Measurements from ENCODE around the gene FBXW10. TPM values are rescaled to one million over a fixed set of nuclear protein-coding genes. Genes with fewer than 3 reads are reported as not detected.
"Not testable (repeated sequence)": the region's sequence is repeated elsewhere in the genome, so short reads cannot be mapped to it uniquely, and the experiment has no call there.

Gene FBXW10, protein sequence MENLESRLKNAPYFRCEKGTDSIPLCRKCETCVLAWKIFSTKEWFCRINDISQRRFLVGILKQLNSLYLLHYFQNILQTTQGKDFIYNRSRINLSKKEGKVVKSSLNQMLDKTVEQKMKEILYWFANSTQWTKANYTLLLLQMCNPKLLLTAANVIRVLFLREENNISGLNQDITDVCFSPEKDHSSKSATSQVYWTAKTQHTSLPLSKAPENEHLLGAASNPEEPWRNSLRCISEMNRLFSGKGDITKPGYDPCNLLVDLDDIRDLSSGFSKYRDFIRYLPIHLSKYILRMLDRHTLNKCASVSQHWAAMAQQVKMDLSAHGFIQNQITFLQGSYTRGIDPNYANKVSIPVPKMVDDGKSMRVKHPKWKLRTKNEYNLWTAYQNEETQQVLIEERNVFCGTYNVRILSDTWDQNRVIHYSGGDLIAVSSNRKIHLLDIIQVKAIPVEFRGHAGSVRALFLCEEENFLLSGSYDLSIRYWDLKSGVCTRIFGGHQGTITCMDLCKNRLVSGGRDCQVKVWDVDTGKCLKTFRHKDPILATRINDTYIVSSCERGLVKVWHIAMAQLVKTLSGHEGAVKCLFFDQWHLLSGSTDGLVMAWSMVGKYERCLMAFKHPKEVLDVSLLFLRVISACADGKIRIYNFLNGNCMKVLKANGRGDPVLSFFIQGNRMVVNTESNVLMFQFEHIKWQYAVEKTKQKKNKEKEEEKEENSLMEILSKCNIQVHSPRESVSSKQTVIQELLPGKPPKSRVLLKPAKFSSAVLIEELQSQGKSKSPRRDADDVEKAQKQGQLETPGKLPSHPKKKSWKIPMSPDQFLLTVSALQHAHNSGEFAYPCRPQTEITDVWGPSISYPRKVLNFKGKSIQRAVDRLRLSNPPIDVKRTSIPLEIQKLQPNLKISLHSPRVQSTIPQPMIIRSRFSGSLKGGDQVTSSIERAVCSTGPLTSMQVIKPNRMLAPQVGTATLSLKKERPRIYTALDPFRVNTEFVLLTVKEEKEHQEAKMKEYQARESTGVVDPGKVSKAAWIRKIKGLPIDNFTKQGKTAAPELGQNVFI
- 1 to 10 TPM in 1 of 4 donors, under 1 TPM in 3; 0.46 to 1.0 (median 0.61) TPM for polyA plus RNA-seq (ENCODE audit: insufficient read length in 4 of 4)

DNA sequence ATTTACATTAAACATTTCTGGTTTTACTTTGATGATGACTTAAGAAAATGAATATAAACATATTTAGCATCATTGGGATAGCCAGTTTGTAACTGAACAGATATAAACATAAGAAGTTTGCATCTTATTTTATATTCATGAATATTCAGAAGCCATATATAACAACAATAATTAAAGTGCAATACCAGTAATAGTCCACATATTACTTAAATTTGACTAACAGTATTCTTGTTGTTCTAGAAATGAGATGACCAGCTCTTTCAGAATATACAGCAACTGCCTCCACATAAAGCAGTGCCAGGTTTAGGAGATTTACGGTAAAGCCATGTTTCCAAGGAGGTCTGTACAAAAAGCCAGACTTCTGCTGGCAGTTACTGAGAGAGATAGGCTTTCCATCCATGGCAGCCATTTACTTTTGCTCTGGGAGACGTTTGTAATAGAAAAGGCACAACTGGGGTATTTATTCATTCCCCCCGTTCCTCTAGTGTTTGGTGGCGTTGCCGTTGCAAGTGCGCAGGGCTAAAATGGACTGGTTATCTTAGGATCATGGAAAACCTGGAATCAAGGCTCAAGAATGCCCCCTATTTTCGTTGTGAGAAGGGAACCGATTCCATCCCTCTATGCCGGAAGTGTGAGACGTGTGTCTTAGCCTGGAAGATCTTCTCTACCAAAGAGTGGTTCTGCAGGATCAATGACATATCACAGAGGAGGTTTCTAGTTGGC, at the start of gene FBXW10:
Gene FBXW10, plus strand, starts transcription at position 356 of the 723 bp plus-strand sequence. Its CDS starts 191 bp downstream, at position 547.
- DNase-seq (ENCODE audit: low read depth in 4 of 4, low spot score in 3 of 4): not testable (repeated sequence)

DNA sequence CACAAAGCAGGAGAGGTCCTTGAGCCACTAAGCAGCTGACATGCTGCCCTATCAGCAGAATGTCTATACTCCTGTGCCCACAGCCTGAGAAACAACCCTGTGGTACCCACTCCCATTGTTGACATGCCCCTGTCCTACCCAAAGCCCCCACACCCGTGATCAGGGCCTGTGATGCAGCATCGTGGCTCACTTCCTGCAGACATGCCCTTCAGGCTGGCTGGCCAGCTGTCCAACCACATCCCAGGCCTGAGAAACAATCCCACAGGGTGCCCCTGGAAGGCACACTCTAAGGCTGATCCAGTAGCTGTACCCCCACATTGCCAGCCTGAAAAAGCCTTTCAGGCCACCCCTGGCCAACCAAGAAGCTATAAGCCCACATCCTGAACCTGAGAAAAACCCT, 48.7 kb upstream of the FBXW10 start:
- not testable (repeated sequence) for DNase-seq (ENCODE audit: low read depth in 4 of 4, low spot score in 3 of 4)

- not testable (repeated sequence) for DNase-seq (ENCODE audit: low read depth in 4 of 4, low spot score in 3 of 4)
Observed at GRCh38 chr17:18698473-18699103, 45.3 kb upstream of the FBXW10 start.

DNA sequence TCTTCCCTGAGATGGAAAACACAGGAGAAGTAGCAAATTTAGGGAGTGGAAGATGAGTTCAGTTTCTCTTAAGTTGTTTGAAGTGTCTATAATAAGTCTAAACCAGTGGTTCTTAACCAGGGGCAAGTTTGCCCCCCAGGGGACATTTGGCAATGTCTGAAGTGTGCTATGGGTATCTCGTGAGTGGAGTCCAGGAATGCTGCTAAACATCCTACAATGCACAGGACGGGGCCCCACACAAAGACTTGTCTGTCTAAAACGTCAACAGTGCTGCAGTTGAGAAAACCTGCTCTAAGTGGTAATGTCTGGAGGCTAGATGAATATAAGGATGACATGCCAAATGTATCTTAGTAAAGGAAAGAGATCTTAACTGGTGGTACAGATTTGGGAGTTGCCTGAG, 37.9 kb upstream of the FBXW10 start:
- not testable (repeated sequence) for DNase-seq (ENCODE audit: low read depth in 4 of 4, low spot score in 3 of 4)

- DNase-seq (ENCODE audit: low read depth in 4 of 4, low spot score in 3 of 4): not testable (repeated sequence)
Observed at GRCh38 chr17:18708215-18708614, 35.6 kb upstream of the FBXW10 start.

DNA sequence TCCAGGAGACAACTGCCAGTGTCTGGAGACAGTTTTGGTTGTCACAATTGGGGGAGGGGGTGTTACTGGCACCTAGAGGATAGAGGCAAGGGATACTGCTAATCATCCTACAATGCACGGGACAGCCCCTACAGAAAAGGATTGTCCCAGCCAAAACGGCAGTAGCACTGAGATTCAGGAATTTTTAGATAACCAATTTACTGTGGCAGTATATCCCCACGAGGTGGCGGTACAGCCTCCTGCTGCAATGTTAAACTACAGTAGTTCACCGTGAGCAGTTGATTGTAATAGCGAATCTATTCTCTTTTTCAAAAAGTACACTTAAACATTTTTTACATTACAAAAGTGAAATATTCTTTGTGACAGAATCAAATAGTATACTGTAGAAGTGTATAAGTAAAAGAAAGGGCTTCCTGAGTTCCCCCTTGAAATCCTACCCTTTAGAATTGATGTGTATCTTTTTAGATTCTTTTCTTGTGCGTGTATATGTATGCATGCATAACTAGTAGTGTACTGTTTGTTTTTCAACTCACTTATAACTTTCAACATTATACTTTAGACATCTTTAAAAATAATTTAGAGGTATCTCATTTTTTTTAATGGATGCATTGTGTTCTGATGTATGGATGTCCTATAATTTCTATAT, 31.4 kb upstream of the FBXW10 start:
- DNase-seq (ENCODE audit: low read depth in 4 of 4, low spot score in 3 of 4): peak in 1 of 4 donors; percentile 39

GRCh38 chr17:18718643-18719427, 25.0 kb upstream of the FBXW10 start:
- DNase-seq (ENCODE audit: low read depth in 4 of 4, low spot score in 3 of 4): not testable (repeated sequence)

GRCh38 chr17:18719428-18720110, 24.3 kb upstream of the FBXW10 start:
- not testable (repeated sequence) for DNase-seq (ENCODE audit: low read depth in 4 of 4, low spot score in 3 of 4)

DNA sequence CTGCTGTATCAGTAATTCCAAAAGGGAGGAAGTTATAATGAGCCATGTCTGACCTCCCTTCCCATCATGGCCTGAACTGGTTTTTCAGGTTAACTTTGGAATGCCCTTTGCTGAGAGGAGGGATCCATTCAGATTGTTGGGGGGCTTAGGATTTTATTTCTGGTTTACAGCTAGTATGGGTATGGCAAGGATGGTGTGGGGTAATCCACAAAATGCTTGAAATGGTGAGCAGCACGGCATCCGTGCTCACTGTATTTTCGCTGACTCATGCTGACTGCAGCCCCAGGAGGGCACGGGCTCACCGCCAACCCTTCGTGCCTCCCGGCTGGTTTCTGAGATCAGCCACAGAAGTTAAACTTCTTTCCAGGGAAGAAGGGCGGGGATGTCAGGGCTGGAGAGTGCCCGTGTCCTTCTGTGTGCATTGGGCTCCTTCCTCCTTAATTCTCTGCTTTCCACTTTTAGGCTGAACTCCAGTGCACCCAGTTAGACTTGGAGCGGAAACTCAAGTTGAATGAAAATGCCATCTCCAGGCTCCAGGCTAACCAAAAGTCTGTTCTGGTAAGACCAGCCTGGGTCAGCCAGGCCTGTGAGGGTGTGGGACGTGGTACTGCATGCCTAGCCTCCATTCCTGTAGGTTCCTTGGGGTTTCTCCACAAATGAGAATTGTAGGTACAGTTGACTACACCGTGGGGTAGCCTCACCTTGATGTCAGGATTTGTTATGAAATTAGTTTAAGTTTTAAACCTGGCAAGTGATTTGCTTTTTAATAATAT, 21.9 kb upstream of the FBXW10 start:
- DNase-seq (ENCODE audit: low read depth in 4 of 4, low spot score in 3 of 4): not testable (repeated sequence)

GRCh38 chr17:18722612-18723011, 21.2 kb upstream of the FBXW10 start:
- not testable (repeated sequence) for DNase-seq (ENCODE audit: low read depth in 4 of 4, low spot score in 3 of 4)

DNA sequence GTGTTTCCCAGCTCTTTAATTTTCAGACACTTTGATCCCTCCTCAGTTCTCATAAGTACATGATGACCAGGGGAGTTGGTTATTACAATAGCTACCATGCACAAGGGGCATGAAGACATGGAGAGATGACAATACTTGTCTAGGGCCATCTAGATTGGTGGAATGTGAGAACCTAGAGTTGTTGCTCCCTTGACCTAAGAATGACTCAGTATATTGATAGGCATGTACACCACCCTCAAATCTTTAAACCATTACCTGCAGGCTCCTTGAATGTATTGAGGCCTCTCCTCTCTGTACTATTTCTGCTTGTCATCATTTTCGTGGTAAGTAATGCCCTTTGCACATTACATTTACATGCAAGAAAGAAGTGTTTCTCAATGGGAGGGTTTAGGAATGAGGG, 20.3 kb upstream of the FBXW10 start:
- DNase-seq (ENCODE audit: low read depth in 4 of 4, low spot score in 3 of 4): not testable (repeated sequence)

GRCh38 chr17:18732438-18732837, 11.4 kb upstream of the FBXW10 start:
- DNase-seq (ENCODE audit: low read depth in 4 of 4, low spot score in 3 of 4): not testable (repeated sequence)

DNA sequence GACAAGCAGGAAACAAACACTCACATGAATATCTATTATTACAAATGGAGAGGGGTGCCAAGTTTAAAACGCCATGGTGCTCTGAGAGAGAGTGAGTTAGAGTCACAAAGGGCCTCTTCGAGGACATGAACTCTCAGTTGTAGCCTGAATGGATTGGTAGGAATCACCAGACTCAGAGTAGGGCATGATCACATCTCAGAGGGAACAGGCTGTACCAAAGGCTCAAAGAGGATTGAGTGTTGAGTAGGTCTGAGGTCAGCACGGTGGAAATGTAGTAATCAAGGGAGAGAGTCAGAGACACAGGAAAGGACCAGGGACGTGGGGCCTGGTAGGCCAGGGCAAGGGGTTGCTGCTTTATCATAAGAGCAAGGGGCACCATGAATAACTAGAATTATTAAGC, 10.5 kb upstream of the FBXW10 start:
- not testable (repeated sequence) for DNase-seq (ENCODE audit: low read depth in 4 of 4, low spot score in 3 of 4)

GRCh38 chr17:18739616-18740391, 4.0 kb upstream of the FBXW10 start:
- not testable (repeated sequence) for DNase-seq (ENCODE audit: low read depth in 4 of 4, low spot score in 3 of 4)

- DNase-seq (ENCODE audit: low read depth in 4 of 4, low spot score in 3 of 4): not testable (repeated sequence)
Observed at GRCh38 chr17:18741228-18741627, 2.6 kb upstream of the FBXW10 start.

- DNase-seq (ENCODE audit: low read depth in 4 of 4, low spot score in 3 of 4): not testable (repeated sequence)
Observed at GRCh38 chr17:18744726-18745125, 872 bp downstream of the FBXW10 start.
